HUDEP-2 (cell line): Measurements from ENCODE around the gene SLC9B2.

ENCODE experiments used
- DNase-seq, 76 experiments: peaks; one replicate each; lab custom pipeline; 2025; ENCODE audit not compliant: unreplicated experiment in 76 of 76; lab: John Stamatoyannopoulos, UW

Gene SLC9B2

GRCh38 chr4:103079621-103080020 lies 3.1 kb upstream of the SLC9B2 start:
- DNase-seq = no peak

- DNase-seq = peak in 73 of 76 experiments; percentile 3 to 93 (median 64)
Measured at GRCh38 chr4:103075894-103076746, 441 bp downstream of the SLC9B2 start.

- DNase-seq = peak in 5 of 76 experiments; percentile 3 to 47 (median 13)
Measured at GRCh38 chr4:103075435-103075893, 1.1 kb downstream of the SLC9B2 start.

GRCh38 chr4:103074744-103075434 lies 1.7 kb downstream of the SLC9B2 start:
- DNase-seq = no peak

GRCh38 chr4:103073792-103074438 lies 2.6 kb downstream of the SLC9B2 start:
- no peak for DNase-seq

GRCh38 chr4:103067841-103068547 lies 8.6 kb downstream of the SLC9B2 start:
- no peak for DNase-seq

GRCh38 chr4:103060453-103061148 lies 16.0 kb downstream of the SLC9B2 start:
- no peak for DNase-seq

GRCh38 chr4:103054030-103054429 lies 22.5 kb downstream of the SLC9B2 start:
- no peak for DNase-seq

- no peak for DNase-seq
Measured at GRCh38 chr4:103052779-103053178, 23.8 kb downstream of the SLC9B2 start.

GRCh38 chr4:103052145-103052544 lies 24.4 kb downstream of the SLC9B2 start:
- DNase-seq = no peak

GRCh38 chr4:103050736-103051436 lies 25.7 kb downstream of the SLC9B2 start:
- DNase-seq = no peak

- DNase-seq = peak in 42 of 76 experiments; percentile 0 to 67 (median 12)
Measured at GRCh38 chr4:103046416-103047290, 29.9 kb downstream of the SLC9B2 start.

GRCh38 chr4:103044183-103044582 lies 32.4 kb downstream of the SLC9B2 start:
- DNase-seq = no peak

GRCh38 chr4:103036169-103036568 lies 40.4 kb downstream of the SLC9B2 start:
- no peak for DNase-seq

- DNase-seq = peak in 59 of 76 experiments; percentile 0 to 55 (median 17)
Measured at GRCh38 chr4:103032574-103032973, 44.0 kb downstream of the SLC9B2 start.

GRCh38 chr4:103030791-103031190 lies 45.8 kb downstream of the SLC9B2 start:
- no peak for DNase-seq

- DNase-seq = no peak
Measured at GRCh38 chr4:103029300-103029699, 47.3 kb downstream of the SLC9B2 start.

GRCh38 chr4:103026868-103027267 lies 49.7 kb downstream of the SLC9B2 start:
- no peak for DNase-seq
